Measurements from ENCODE around the gene C10orf90.

The C10orf90 gene

DNA sequence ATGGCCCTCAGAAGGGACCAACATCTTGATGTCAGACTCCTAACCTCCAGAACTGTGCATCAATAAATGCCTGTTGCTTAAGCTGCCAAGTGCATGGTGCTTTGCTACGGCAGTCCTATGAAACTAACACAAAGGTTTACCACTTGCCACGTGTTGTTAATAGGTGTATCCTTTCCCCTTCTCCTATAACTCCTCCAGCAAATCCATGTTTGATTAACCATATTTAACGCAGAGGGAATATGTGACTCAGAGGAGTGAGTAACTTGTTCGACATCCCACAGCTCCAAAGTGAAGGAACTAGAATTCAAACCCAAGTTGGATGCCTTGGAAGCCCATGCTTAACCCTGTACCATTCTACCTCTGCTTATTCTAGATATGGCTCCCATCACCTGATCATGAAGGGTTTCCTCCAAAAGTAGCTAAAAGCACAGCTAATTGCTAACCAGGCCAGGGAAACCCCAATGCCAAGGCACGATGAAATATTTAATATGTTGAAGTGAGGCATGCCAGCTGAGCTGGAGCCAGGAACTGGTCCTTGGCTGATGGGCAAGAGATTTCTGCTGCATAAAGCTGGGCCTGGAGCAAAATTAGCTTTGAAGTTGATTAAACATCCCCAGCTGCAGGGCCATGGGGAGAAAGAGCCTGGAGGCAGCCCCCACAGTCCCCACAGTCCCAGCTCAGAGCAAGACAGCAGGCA is 131.9 kb downstream of the C10orf90 start:
- no peak for DNase-seq (ENCODE audit: low read depth)
- TF ChIP-seq, protein P1, sequence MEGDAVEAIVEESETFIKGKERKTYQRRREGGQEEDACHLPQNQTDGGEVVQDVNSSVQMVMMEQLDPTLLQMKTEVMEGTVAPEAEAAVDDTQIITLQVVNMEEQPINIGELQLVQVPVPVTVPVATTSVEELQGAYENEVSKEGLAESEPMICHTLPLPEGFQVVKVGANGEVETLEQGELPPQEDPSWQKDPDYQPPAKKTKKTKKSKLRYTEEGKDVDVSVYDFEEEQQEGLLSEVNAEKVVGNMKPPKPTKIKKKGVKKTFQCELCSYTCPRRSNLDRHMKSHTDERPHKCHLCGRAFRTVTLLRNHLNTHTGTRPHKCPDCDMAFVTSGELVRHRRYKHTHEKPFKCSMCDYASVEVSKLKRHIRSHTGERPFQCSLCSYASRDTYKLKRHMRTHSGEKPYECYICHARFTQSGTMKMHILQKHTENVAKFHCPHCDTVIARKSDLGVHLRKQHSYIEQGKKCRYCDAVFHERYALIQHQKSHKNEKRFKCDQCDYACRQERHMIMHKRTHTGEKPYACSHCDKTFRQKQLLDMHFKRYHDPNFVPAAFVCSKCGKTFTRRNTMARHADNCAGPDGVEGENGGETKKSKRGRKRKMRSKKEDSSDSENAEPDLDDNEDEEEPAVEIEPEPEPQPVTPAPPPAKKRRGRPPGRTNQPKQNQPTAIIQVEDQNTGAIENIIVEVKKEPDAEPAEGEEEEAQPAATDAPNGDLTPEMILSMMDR (IDR thresholded peaks at IDR 0.05; ENCODE audit: low read depth, low read length), result no peak
- TF ChIP-seq POLR2A (IDR thresholded peaks at IDR 0.05; ENCODE audit: extremely low read depth, insufficient read length) (no peak), MYC (IDR thresholded peaks at IDR 0.05; ENCODE audit: low read depth, low read length) (no peak)
- TF ChIP-seq, protein P2, sequence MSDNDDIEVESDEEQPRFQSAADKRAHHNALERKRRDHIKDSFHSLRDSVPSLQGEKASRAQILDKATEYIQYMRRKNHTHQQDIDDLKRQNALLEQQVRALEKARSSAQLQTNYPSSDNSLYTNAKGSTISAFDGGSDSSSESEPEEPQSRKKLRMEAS (IDR thresholded peaks at IDR 0.05; ENCODE audit: low read depth, low read length), result no peak
- no peak overlapping the region for H3K4me3 ChIP-seq (ENCODE audit: low read depth, low read length)

DNA sequence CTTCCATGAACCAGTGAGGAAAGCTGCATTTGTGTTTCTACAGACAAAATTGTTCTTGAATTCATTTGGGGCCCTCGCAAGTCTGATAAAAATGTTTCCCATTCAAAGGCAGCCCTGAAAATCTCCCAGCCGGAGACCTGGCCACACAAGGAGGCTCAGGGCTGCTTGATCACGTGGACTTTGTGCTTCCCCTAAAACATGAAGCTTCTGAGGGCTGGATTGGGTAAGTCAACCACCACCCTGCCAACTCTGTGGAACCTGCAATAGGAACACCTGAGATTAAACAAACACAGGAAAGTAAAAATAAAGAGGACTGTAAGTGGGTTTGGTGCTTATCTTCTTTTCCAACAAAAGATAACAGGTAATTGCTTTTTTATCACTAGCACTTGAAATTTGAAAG is 133.8 kb downstream of the C10orf90 start:
- TF ChIP-seq, protein P1 (IDR thresholded peaks at IDR 0.05; ENCODE audit: low read depth, low read length), result no peak
- TF ChIP-seq, protein P2 (IDR thresholded peaks at IDR 0.05; ENCODE audit: low read depth, low read length), result no peak
- TF ChIP-seq POLR2A (IDR thresholded peaks at IDR 0.05; ENCODE audit: extremely low read depth, insufficient read length), result no peak
- TF ChIP-seq MYC (IDR thresholded peaks at IDR 0.05; ENCODE audit: low read depth, low read length), result no peak
- no peak overlapping the region for H3K4me3 ChIP-seq (ENCODE audit: low read depth, low read length)
- DNase-seq (ENCODE audit: low read depth), result no peak

DNA sequence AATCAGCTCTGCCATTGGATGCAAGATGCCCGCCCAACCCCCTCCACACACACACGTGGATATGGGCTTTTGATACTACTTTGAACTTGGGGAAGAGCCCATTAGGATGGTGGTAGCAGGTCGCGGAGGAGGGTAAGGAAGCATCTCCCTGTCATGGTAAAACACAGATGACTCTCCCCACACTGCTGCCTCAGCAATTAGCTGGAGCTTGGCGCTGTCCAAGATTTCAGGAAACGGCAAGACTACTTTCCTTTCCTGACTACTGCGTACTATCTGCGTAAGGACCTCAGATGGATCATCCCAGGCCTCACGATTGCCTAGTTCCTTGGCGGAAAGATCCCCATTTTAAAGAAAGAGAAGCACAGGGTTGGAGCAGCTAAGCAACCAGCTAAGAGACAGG is 134.3 kb downstream of the C10orf90 start:
- TF ChIP-seq, protein P1 (IDR thresholded peaks at IDR 0.05; ENCODE audit: low read depth, low read length), result no peak
- TF ChIP-seq, protein P2 (IDR thresholded peaks at IDR 0.05; ENCODE audit: low read depth, low read length), result no peak
- TF ChIP-seq POLR2A (IDR thresholded peaks at IDR 0.05; ENCODE audit: extremely low read depth, insufficient read length) (no peak), MYC (IDR thresholded peaks at IDR 0.05; ENCODE audit: low read depth, low read length) (no peak)
- no peak overlapping the region for H3K4me3 ChIP-seq (ENCODE audit: low read depth, low read length)
- no peak for DNase-seq (ENCODE audit: low read depth)

DNA sequence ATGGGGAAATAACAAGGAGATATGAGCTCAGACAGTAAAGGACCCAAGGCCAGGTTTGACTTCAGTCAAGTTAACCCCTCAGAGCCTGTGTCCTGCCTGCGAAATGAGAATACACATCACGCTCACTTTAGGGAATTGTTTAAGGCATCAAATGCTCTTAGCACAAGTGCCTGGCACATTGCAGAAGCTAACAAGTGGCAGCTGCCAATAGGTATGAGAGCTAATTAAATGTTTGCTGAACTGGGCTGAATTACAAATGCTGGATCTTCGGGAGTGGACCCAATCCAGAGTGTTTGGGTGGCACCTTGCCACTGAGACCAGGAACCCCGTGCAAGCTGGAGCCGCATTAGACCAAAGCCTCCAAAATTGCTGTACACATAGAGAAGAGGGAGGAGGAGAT is 136.8 kb downstream of the C10orf90 start:
- TF ChIP-seq MYC (IDR thresholded peaks at IDR 0.05; ENCODE audit: low read depth, low read length) (no peak), POLR2A (IDR thresholded peaks at IDR 0.05; ENCODE audit: extremely low read depth, insufficient read length) (no peak)
- TF ChIP-seq, protein P1 (IDR thresholded peaks at IDR 0.05; ENCODE audit: low read depth, low read length), result no peak
- TF ChIP-seq, protein P2 (IDR thresholded peaks at IDR 0.05; ENCODE audit: low read depth, low read length), result no peak
- H3K4me3 ChIP-seq (ENCODE audit: low read depth, low read length), result no peak overlapping the region
- no peak for DNase-seq (ENCODE audit: low read depth)

DNA sequence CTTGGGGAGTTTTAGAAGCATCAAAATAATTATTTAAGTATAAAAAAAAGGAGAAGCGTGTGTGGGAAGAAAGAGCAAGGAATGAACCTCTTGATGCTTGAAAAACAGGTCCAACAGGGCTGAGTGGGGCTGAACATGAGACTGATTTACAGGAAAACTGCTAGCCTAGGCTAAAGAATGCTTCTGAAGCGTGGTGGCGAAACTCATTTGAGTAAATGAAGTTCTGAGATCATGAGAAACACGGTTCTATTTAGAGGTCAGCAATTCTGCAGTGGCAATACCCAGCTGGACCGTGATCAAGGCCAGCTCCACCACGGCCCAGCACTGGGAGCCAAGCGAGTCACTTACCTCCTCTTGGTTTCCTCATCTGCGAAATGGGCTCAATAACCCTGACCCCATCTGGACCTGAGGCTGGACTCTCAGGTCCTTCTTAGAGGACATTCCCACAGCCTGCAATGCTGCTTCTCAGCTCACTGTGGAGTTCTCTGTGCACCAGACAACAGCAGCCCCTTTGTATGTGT is 142.1 kb downstream of the C10orf90 start:
- DNase-seq (ENCODE audit: low read depth), result no peak
- TF ChIP-seq, protein P2 (IDR thresholded peaks at IDR 0.05; ENCODE audit: low read depth, low read length), result no peak
- TF ChIP-seq, protein P1 (IDR thresholded peaks at IDR 0.05; ENCODE audit: low read depth, low read length), result no peak
- TF ChIP-seq MYC (IDR thresholded peaks at IDR 0.05; ENCODE audit: low read depth, low read length) (no peak), POLR2A (IDR thresholded peaks at IDR 0.05; ENCODE audit: extremely low read depth, insufficient read length) (no peak)

More for the DNA sequence above, 142.1 kb downstream of the C10orf90 start:
- no peak overlapping the region for H3K4me3 ChIP-seq (ENCODE audit: low read depth, low read length)
